Transverse colon (tissue), 3 donors: ENCODE data around the gene UBAP2.

Source experiments
- CTCF ChIP-seq, 5 experiments: fragments of 200-600 bp in 3 of 5; fragments of 450-650 bp in 2 of 5; sonication (generic) in 3 of 5; IDR thresholded peaks; 1 replicate in 2 of 5; 2 replicates in 3 of 5; pipeline ENCODE4 v1.5.1; 2016 to 2017; ENCODE audit warnings: antibody characterized with exemption in 5 of 5, inconsistent platforms in 3 of 5, mild to moderate bottlenecking in 2 of 5, moderate library complexity in 1 of 5
- EP300 ChIP-seq: sonication (generic); formaldehyde crosslinking; IDR thresholded peaks from one replicate; pipeline ENCODE4 v1.6.1; 2017; ENCODE audit warnings: antibody characterized with exemption, low read depth
- POLR2A ChIP-seq: fragments of 450-650 bp; IDR thresholded peaks from one replicate; pipeline ENCODE4 v1.6.1; 2016; ENCODE audit warnings: antibody characterized with exemption, mild to moderate bottlenecking, moderate library complexity

DNA sequence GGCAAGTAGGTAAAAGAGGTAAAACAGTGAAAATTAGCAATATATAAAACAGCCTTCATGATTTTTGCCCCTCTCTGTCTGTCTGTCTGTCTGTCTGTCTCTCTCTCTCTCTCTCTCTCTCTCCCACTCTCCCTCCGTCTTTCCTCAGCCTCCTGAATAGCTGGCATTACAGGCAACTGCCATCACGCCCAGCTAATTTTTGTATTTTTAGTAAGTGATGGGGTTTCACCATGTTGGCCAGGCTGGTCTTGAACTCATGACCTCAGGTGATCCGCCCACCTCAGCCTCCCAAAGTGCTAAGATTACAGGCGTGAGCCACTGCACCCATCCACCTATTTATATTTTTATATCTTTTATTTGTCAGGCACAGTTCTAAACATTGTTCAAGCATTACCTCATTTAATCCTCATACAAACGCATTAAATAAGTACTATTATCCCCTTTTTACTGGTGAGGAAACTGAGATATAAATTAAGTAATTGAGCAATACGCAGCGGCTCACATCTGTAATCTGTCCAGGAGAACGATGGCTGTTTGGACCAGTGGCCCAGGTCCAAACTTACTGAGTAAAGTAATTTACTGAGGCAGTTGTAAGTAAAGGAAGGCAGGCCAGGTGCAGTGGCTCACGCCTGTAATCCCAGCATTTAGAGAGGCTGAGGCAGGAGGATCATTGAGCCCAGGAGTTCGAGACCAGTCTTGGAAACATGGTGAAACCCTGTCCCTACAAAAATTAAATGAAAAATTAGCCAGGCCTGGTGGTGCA, 170.8 kb downstream of the UBAP2 start:
- TF ChIP-seq EP300 (no peak), CTCF (IDR thresholded peaks at IDR 0.05) (no peak), POLR2A (no peak)
